H9 (cell line): Measurements from ENCODE around the gene TRIM44. TPM values are rescaled to one million over a fixed set of nuclear protein-coding genes. Genes with fewer than 3 reads are reported as not detected.
"Not testable (repeated sequence)": the region's sequence is repeated elsewhere in the genome, so short reads cannot be mapped to it uniquely, and the experiment has no call there.

ENCODE experiments used
- DNase-seq: peaks from one replicate; pipeline ENCODE4 v3.0.0-alpha.2; 2017
- H2AFZ ChIP-seq: one replicate; pipeline ENCODE4 v1.6.1; 2013; ENCODE audit warnings: mild to moderate bottlenecking, low read length, control low read depth, moderate library complexity
- H2AK5ac ChIP-seq: 2 replicates; pipeline ENCODE4 v1.6.1; 2013; ENCODE audit warnings: low read length, control low read depth, mixed read lengths; ENCODE audit not compliant: insufficient read length
- H2BK120ac ChIP-seq: one replicate; pipeline ENCODE4 v1.6.1; 2013; ENCODE audit warnings: low read depth, mild to moderate bottlenecking, low read length, control low read depth, inconsistent platforms; ENCODE audit not compliant: poor library complexity, severe bottlenecking
- H2BK12ac ChIP-seq: 2 replicates; pipeline ENCODE4 v1.6.1; 2013; ENCODE audit warnings: low read length, control low read depth, mixed read lengths, low read depth; ENCODE audit not compliant: insufficient read length
- H2BK15ac ChIP-seq: 2 replicates; pipeline ENCODE4 v1.6.1; 2013; ENCODE audit warnings: low read depth, low read length, control low read depth
- H2BK20ac ChIP-seq: one replicate; pipeline ENCODE4 v1.6.1; 2013; ENCODE audit warnings: low read depth, mild to moderate bottlenecking, low read length, control low read depth, inconsistent platforms; ENCODE audit not compliant: poor library complexity, severe bottlenecking
- H2BK5ac ChIP-seq: 2 replicates; pipeline ENCODE4 v1.6.1; 2013; ENCODE audit warnings: low read length, control low read depth, mixed read lengths; ENCODE audit not compliant: insufficient read length
- H3K14ac ChIP-seq: 2 replicates; pipeline ENCODE4 v1.6.1; 2013; ENCODE audit warnings: low read length, control low read depth; ENCODE audit not compliant: insufficient read depth
- H3K18ac ChIP-seq: 2 replicates; pipeline ENCODE4 v1.6.1; 2013; ENCODE audit warnings: low read depth, mild to moderate bottlenecking, mixed read lengths, low read length, control low read depth; ENCODE audit not compliant: insufficient read length
- H3K23ac ChIP-seq: 2 replicates; pipeline ENCODE4 v1.6.1; 2013; ENCODE audit warnings: low read length, control low read depth, mixed read lengths, low read depth; ENCODE audit not compliant: insufficient read length
- H3K23me2 ChIP-seq: 2 replicates; pipeline ENCODE4 v1.6.1; 2013; ENCODE audit warnings: low read depth, mild to moderate bottlenecking, mixed read lengths, low read length, control low read depth; ENCODE audit not compliant: insufficient read length, poor library complexity, severe bottlenecking
- H3K27ac ChIP-seq: 2 replicates; pipeline ENCODE4 v1.5.1; 2013; ENCODE audit warnings: low read length, control low read depth, mixed read lengths, low read depth; ENCODE audit not compliant: insufficient read length
- H3K27me3 ChIP-seq: 2 replicates; pipeline ENCODE4 v1.6.1; 2013; ENCODE audit warnings: low read length, control low read depth, inconsistent platforms; ENCODE audit not compliant: insufficient read depth
- H3K4ac ChIP-seq: 2 replicates; pipeline ENCODE4 v1.6.1; 2013; ENCODE audit warnings: low read depth, mild to moderate bottlenecking, control low read depth, inconsistent platforms, low read length, moderate library complexity
- H3K4me1 ChIP-seq: 2 replicates; pipeline ENCODE4 v1.6.1; 2013; ENCODE audit warnings: low read length, control low read depth, inconsistent platforms; ENCODE audit not compliant: insufficient read depth
- H3K4me2 ChIP-seq: 2 replicates; pipeline ENCODE4 v1.6.1; 2013; ENCODE audit warnings: low read length, control low read depth, mixed read lengths; ENCODE audit not compliant: insufficient read length, insufficient read depth
- H3K56ac ChIP-seq: 2 replicates; pipeline ENCODE4 v1.6.1; 2013; ENCODE audit warnings: low read depth, mild to moderate bottlenecking, mixed read lengths, low read length, control low read depth; ENCODE audit not compliant: insufficient read length
- H3K79me1 ChIP-seq: 2 replicates; pipeline ENCODE4 v1.6.1; 2013; ENCODE audit warnings: low read depth, mild to moderate bottlenecking, moderate library complexity, low read length, control low read depth, inconsistent platforms; ENCODE audit not compliant: insufficient read depth, poor library complexity, severe bottlenecking
- H3K79me2 ChIP-seq: 2 replicates; pipeline ENCODE4 v1.6.1; 2013; ENCODE audit warnings: low read length, control low read depth, inconsistent platforms; ENCODE audit not compliant: insufficient read depth
- H3K9ac ChIP-seq: 2 replicates; pipeline ENCODE4 v1.6.1; 2013; ENCODE audit warnings: low read length, control low read depth, mixed read lengths; ENCODE audit not compliant: insufficient read length; ENCODE audit errors: extremely low read depth
- H3K9me3 ChIP-seq: one replicate; pipeline ENCODE4 v1.6.1; 2013; ENCODE audit warnings: low read depth, low read length, inconsistent platforms; ENCODE audit not compliant: control insufficient read depth
- H3T11ph ChIP-seq: one replicate; pipeline ENCODE4 v1.6.1; 2013; ENCODE audit warnings: mild to moderate bottlenecking, low read length, control low read depth, inconsistent platforms
- H4K20me1 ChIP-seq: one replicate; pipeline ENCODE4 v1.6.1; 2013; ENCODE audit not compliant: control insufficient read depth, insufficient read length, insufficient read depth
- H4K5ac ChIP-seq: 2 replicates; pipeline ENCODE4 v1.6.1; 2013; ENCODE audit warnings: low read depth, mild to moderate bottlenecking, mixed read lengths, low read length, control low read depth; ENCODE audit not compliant: insufficient read length
- H4K8ac ChIP-seq: replicated peaks from 2 replicates; pipeline ENCODE4 v1.6.1; 2013; ENCODE audit warnings: low read length, control low read depth, mixed read lengths, low read depth; ENCODE audit not compliant: insufficient read length
- H4K91ac ChIP-seq: 2 replicates; pipeline ENCODE4 v1.6.1; 2013; ENCODE audit warnings: low read depth, mild to moderate bottlenecking, moderate library complexity, mixed read lengths, low read length, control low read depth; ENCODE audit not compliant: insufficient read length
- H3K27ac Mint-ChIP-seq, 3 experiments: 2 replicates in 2 of 3; 3 replicates in 1 of 3; pipeline ENCODE4 v1.8.0; 2020 to 2021; ENCODE audit warnings: mixed read lengths in 3 of 3, mild to moderate bottlenecking in 1 of 3, moderate library complexity in 1 of 3
- H3K27me3 Mint-ChIP-seq: 2 replicates; pipeline ENCODE4 v1.8.0; 2021; ENCODE audit warnings: low read depth, mild to moderate bottlenecking, moderate library complexity, mixed read lengths
- H3K36me3 Mint-ChIP-seq, 3 experiments: 2 replicates in 2 of 3; 3 replicates in 1 of 3; pipeline ENCODE4 v1.8.0; 2020 to 2021; ENCODE audit warnings: low read depth in 3 of 3, mixed read lengths in 3 of 3; ENCODE audit not compliant: insufficient read depth in 1 of 3
- H3K4me1 Mint-ChIP-seq, 2 experiments: 2 replicates each; pipeline ENCODE4 v1.8.0; 2020; ENCODE audit warnings: mixed read lengths in 2 of 2
- H3K4me3 Mint-ChIP-seq, 2 experiments: 2 replicates in 1 of 2; 3 replicates in 1 of 2; pipeline ENCODE4 v1.8.0; 2020 to 2021; ENCODE audit warnings: mild to moderate bottlenecking in 2 of 2, mixed read lengths in 2 of 2, moderate library complexity in 1 of 2
- H3K9me3 Mint-ChIP-seq, 2 experiments: 2 replicates in 1 of 2; 3 replicates in 1 of 2; pipeline ENCODE4 v1.8.0; 2020; ENCODE audit warnings: mild to moderate bottlenecking in 2 of 2, mixed read lengths in 2 of 2, moderate library complexity in 1 of 2
- WGBS: extraction: QIAGEN DNeasy Blood & Tissue Kit; methylation state at CpG from one replicate; pipeline ENCODE4 v1.1.7; 2013; ENCODE audit warnings: missing lambda C conversion rate, low lambda C conversion rate, mixed read lengths; ENCODE audit not compliant: insufficient read length; ENCODE audit errors: extremely low coverage; 5-methylcytosine and 5-hydroxymethylcytosine counted together
- total RNA-seq: library from RNA; stranded (reverse); gene quantifications from 2 replicates; pipeline ENCODE4 v1.2.1, GENCODE V29; 2021
- TF ChIP-seq, protein P1 (sequence below): fragments of 200-600 bp; sonication (generic); conservative IDR thresholded peaks from 3 replicates; pipeline ENCODE4 v1.8.0; 2021; ENCODE audit warnings: antibody characterized with exemption, mild to moderate bottlenecking

Gene TRIM44
- total RNA-seq, 1 experiment from 2014 or later = 37.7 TPM

DNA sequence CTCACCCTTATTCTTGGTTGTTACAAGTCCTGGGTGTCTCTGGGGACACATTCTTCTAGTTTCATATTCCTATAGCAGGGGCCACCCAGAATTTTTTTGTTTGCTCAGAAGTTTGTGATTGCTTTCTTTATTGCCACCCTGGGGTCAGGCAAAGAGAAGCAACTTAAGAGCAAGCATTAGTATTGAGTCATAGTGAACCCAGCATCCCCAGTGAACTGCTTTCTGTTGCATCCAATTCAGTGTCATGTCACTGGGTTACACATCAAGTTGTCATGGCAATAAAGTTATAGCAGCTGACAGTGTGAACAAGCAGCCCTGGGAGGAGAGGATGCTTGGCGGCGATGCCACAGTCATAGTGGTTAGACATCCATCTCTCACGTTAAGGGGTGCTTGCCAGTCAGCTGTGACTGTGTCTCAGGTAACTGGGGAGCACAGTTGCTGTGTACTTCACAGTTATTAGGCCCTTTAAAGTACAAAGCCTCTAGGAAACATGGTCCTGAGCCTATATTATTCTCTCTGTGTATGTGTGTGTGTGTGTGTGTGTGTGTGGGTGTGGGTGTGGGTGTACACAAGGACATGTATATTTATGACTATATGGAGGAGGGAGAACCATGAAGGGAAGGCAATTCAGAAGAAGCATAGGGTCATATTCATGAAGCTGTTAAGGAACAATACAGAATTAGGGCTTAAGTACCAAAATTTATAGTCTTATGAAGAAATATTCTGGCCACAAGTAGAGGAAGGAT is 52.5 kb downstream of the TRIM44 start:
- Histone ChIP-seq H3K79me1 (no peaks in the 10 kb centered on the region), H2AK5ac (no peak overlapping the region), H4K20me1 (no peaks in the 10 kb centered on the region), H3K27me3 (no peaks in the 10 kb centered on the region), H4K8ac (no peak overlapping the region), H3K14ac (no peak overlapping the region), H2BK12ac (no peak overlapping the region), H3K4me2 (no peak overlapping the region), H4K5ac (no peak overlapping the region), H3K9ac (no peak overlapping the region), H2BK15ac (no peak overlapping the region), H2AFZ (no peak overlapping the region), H3K23me2 (no peaks in the 10 kb centered on the region), H3T11ph (no peak overlapping the region), H3K56ac (no peak overlapping the region), H3K23ac (no peak overlapping the region), H3K4ac (no peak overlapping the region), H3K9me3 (no peaks in the 10 kb centered on the region), H3K18ac (no peak overlapping the region), H3K79me2 (no peaks in the 10 kb centered on the region), H2BK20ac (no peak overlapping the region), H4K91ac (no peak overlapping the region), H3K27ac (no peak overlapping the region), H2BK120ac (no peak overlapping the region), H3K4me1 (no peaks in the 10 kb centered on the region; the same call in 1 of the 2 replicates), H2BK5ac (no peak overlapping the region)
- no peak for DNase-seq
- Mint-ChIP-seq H3K4me1 (peaks cover 7 to 10% of the 10 kb centered on the region in 2 experiments; a peak in 3 of 4 replicates), H3K4me3 (no peak overlapping the region), H3K36me3 (no peaks in the 10 kb centered on the region), H3K27ac (no peak overlapping the region), H3K27me3 (no peaks in the 10 kb centered on the region), H3K9me3 (no peaks in the 10 kb centered on the region)
- no CpG with 5 or more reads among the region's 3 CpGs for WGBS
- TF ChIP-seq, protein P1, sequence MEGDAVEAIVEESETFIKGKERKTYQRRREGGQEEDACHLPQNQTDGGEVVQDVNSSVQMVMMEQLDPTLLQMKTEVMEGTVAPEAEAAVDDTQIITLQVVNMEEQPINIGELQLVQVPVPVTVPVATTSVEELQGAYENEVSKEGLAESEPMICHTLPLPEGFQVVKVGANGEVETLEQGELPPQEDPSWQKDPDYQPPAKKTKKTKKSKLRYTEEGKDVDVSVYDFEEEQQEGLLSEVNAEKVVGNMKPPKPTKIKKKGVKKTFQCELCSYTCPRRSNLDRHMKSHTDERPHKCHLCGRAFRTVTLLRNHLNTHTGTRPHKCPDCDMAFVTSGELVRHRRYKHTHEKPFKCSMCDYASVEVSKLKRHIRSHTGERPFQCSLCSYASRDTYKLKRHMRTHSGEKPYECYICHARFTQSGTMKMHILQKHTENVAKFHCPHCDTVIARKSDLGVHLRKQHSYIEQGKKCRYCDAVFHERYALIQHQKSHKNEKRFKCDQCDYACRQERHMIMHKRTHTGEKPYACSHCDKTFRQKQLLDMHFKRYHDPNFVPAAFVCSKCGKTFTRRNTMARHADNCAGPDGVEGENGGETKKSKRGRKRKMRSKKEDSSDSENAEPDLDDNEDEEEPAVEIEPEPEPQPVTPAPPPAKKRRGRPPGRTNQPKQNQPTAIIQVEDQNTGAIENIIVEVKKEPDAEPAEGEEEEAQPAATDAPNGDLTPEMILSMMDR = no peak

DNA sequence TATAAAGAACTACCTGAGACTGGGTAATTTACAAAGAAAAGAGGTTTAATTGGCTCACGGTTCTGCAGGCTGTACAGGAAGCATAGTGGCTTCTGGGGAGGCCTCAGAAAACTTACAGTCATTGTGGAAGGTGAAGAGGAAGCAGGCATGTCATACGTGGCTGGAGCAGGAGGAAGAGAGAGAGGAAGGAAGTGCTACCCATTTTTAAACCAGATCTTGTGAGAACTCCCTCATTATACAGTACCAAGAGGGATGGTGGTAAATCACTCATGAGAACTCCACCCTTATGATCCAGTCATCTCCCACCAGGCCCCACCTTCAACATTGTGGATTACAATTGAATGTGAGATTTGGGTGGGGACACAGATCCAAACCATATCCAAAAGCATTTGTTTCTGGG is 53.1 kb downstream of the TRIM44 start:
- not testable (repeated sequence) for H4K8ac ChIP-seq, H3K27me3 Mint-ChIP-seq, H3K9ac ChIP-seq, H3K56ac ChIP-seq, H4K20me1 ChIP-seq, H2BK12ac ChIP-seq, H3K4ac ChIP-seq, H2BK120ac ChIP-seq, H3K4me2 ChIP-seq, H3K4me3 Mint-ChIP-seq, H3K27ac ChIP-seq, H3K79me1 ChIP-seq, H3K14ac ChIP-seq, H2AK5ac ChIP-seq, H3K23me2 ChIP-seq, H3T11ph ChIP-seq, H3K9me3 Mint-ChIP-seq, H4K91ac ChIP-seq, H3K18ac ChIP-seq, H3K79me2 ChIP-seq, H3K9me3 ChIP-seq, H3K27me3 ChIP-seq, H3K4me1 Mint-ChIP-seq, H2BK20ac ChIP-seq, H3K27ac Mint-ChIP-seq, H3K36me3 Mint-ChIP-seq, H3K23ac ChIP-seq, H2BK15ac ChIP-seq, H3K4me1 ChIP-seq, H2AFZ ChIP-seq, H2BK5ac ChIP-seq, DNase-seq, H4K5ac ChIP-seq
- no CpG with 5 or more reads among the region's 2 CpGs for WGBS
